HL-60 (cell line): ENCODE results near the gene USP32.
"Not testable (repeated sequence)": the region's sequence is repeated elsewhere in the genome, so short reads cannot be mapped to it uniquely, and the experiment has no call there.

Experiments
- DNase-seq, 2 experiments: peaks; one replicate each; pipeline ENCODE4 v3.0.0-alpha.2; 2010 to 2020; ENCODE audit warnings: low read depth in 1 of 2, low spot score in 1 of 2
- H3K27ac ChIP-seq: fragments of 250-450 bp; sonication (Bioruptor Pico); replicated peaks from 2 replicates; pipeline ENCODE4 v1.5.1; 2020; ENCODE audit warnings: mild to moderate bottlenecking, moderate library complexity
- H3K27me3 ChIP-seq: fragments of 250-450 bp; sonication (Bioruptor Pico); 2 replicates; pipeline ENCODE4 v1.5.1; 2021; ENCODE audit warnings: mild to moderate bottlenecking, moderate library complexity; ENCODE audit not compliant: insufficient read depth, poor library complexity, severe bottlenecking
- H3K4me3 ChIP-seq: replicated peaks from 2 replicates; pipeline ENCODE4 v1.5.1; 2011; ENCODE audit warnings: mild to moderate bottlenecking, control low read depth, low read length; ENCODE audit not compliant: insufficient read depth
- GABPA ChIP-seq: IDR thresholded peaks from 2 replicates; pipeline ENCODE4 v1.6.1; 2012; ENCODE audit warnings: low read depth
- POLR2AphosphoS5 ChIP-seq: IDR thresholded peaks from 2 replicates; pipeline ENCODE4 v1.6.1; 2012; ENCODE audit warnings: low read depth
- SPI1 ChIP-seq: IDR thresholded peaks from 2 replicates; pipeline ENCODE4 v1.6.1; 2012; ENCODE audit warnings: low read depth, mild to moderate bottlenecking, borderline replicate concordance
- TF ChIP-seq, protein P1 (sequence below): IDR thresholded peaks from one replicate; pipeline ENCODE4 v1.5.1; 2011; ENCODE audit warnings: low read length, control low read depth, inconsistent platforms; ENCODE audit not compliant: insufficient read depth
- TF ChIP-seq, protein P2 (sequence below): IDR thresholded peaks from 2 replicates; pipeline ENCODE4 v1.6.1; 2012; ENCODE audit warnings: low read depth; ENCODE audit not compliant: insufficient replicate concordance

Gene USP32

DNA sequence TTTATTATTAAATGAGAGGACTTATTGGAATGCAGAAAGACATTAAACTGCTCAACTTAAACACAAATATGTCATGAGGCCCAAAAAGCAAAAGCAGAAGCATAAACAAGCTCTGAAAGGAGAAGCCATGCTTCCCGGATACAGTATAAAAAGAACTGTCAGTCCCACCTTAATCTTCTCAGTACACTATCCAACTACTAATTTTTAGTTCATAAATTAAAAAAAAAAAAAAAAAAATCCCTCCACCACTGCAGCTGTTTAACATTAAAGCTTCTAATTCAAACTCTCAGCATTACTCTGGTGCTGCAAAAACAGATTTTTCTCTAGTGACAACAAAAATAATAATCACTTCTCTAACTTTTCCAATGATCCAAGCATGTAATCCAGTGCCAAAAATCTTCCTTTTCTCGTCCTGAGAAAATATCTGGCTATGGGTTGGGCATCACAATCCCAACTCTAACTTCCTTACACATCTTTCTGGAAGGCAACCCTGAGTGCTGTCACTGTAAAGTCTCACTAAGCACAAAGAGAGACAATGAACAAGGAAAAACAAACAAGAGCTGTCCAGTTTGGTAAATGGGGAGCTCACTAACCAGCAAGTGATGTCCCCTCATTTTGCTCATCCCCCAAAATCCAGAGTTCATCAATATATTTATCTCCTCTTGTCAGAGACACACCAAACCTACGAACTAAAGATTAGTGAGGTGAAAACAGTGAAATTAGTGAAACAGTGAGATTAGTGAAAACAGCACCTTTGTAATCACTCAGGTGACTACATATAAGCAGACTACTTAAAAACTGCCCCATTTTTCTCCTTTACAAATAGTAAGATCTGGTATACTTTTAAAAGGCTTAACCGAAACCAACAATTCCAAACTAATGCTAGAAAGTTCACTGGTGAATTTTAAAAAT is 5.5 kb downstream of the USP32 start:
- no peak for DNase-seq
- TF ChIP-seq, protein P1, sequence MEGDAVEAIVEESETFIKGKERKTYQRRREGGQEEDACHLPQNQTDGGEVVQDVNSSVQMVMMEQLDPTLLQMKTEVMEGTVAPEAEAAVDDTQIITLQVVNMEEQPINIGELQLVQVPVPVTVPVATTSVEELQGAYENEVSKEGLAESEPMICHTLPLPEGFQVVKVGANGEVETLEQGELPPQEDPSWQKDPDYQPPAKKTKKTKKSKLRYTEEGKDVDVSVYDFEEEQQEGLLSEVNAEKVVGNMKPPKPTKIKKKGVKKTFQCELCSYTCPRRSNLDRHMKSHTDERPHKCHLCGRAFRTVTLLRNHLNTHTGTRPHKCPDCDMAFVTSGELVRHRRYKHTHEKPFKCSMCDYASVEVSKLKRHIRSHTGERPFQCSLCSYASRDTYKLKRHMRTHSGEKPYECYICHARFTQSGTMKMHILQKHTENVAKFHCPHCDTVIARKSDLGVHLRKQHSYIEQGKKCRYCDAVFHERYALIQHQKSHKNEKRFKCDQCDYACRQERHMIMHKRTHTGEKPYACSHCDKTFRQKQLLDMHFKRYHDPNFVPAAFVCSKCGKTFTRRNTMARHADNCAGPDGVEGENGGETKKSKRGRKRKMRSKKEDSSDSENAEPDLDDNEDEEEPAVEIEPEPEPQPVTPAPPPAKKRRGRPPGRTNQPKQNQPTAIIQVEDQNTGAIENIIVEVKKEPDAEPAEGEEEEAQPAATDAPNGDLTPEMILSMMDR: no peak
- no peak for TF ChIP-seq POLR2AphosphoS5
- no peak for TF ChIP-seq SPI1
- no peak for TF ChIP-seq GABPA
- TF ChIP-seq, protein P2, sequence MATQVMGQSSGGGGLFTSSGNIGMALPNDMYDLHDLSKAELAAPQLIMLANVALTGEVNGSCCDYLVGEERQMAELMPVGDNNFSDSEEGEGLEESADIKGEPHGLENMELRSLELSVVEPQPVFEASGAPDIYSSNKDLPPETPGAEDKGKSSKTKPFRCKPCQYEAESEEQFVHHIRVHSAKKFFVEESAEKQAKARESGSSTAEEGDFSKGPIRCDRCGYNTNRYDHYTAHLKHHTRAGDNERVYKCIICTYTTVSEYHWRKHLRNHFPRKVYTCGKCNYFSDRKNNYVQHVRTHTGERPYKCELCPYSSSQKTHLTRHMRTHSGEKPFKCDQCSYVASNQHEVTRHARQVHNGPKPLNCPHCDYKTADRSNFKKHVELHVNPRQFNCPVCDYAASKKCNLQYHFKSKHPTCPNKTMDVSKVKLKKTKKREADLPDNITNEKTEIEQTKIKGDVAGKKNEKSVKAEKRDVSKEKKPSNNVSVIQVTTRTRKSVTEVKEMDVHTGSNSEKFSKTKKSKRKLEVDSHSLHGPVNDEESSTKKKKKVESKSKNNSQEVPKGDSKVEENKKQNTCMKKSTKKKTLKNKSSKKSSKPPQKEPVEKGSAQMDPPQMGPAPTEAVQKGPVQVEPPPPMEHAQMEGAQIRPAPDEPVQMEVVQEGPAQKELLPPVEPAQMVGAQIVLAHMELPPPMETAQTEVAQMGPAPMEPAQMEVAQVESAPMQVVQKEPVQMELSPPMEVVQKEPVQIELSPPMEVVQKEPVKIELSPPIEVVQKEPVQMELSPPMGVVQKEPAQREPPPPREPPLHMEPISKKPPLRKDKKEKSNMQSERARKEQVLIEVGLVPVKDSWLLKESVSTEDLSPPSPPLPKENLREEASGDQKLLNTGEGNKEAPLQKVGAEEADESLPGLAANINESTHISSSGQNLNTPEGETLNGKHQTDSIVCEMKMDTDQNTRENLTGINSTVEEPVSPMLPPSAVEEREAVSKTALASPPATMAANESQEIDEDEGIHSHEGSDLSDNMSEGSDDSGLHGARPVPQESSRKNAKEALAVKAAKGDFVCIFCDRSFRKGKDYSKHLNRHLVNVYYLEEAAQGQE: no peak
- Histone ChIP-seq H3K4me3 (no peak overlapping the region), H3K27me3 (no peaks in the 10 kb centered on the region), H3K27ac (peak overlapping the region; percentile 42)

DNA sequence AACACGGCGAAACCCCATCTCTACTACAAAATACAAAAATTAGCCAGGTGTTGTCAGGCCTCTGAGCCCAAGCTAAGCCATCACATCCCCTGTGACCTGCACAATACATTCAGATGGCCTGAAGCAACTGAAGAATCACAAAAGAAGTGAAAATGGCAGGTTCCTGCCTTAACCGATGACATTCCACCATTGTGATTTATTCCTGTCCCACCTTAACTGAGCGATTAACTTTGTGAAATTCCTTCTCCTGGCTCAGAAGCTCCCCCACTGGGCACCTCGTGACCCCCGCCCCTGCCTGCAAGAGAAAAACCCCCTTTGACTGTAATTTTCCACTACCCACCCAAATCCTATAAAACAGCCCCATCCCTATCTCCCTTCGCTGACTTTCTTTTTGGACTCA is 7.0 kb downstream of the USP32 start:
- H3K4me3 ChIP-seq, DNase-seq, H3K27me3 ChIP-seq: not testable (repeated sequence)
- H3K27ac ChIP-seq: peak overlapping the region; percentile 42; the same call in 1 of the 2 replicates

DNA sequence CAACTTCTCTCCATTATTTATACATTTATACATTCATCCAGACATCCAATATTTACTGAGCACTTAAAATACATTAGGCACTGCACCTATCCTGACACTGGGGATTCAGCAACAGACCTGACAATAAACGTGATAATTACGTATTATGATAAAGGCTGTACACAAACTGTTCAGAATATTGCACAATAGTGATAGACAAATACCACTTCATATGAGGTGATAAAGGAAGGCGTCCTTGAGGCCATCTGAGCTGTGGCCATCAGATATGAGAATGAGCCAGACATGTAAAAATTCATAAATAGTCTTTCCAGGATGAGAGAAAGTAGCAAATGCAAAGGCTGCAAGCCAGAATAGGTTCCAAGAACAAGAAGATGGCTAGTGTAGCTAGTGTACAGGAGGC is 8.6 kb downstream of the USP32 start:
- no peak for DNase-seq
- TF ChIP-seq, protein P1: no peak
- TF ChIP-seq GABPA (no peak), SPI1 (no peak)
- TF ChIP-seq, protein P2: no peak
- Histone ChIP-seq H3K27me3 (no peaks in the 10 kb centered on the region), H3K4me3 (no peak overlapping the region), H3K27ac (peak overlapping the region; percentile 32)

DNA sequence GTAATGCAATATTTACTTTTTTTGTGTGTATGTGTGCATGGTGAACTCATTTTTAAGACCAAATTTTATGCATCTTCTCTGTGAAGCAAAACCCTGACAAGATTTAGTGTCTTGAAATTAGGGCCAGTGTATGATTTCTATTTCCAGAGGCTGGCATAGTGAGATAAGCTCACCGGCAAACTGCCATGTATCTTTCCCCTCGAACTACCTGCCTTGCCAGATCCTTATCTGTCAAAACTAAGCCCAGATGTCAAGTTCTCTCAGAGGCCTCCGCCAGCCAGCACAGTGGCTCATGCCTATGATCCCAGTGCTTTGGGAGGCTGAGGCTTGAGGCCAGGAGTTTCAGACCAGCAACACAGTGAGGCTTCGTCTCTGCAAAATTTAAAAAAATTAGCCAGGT is 10.0 kb downstream of the USP32 start:
- Histone ChIP-seq H3K27me3 (no peaks in the 10 kb centered on the region), H3K27ac (no peak overlapping the region), H3K4me3 (no peak overlapping the region)
- no peak for DNase-seq
- no peak for TF ChIP-seq SPI1
- TF ChIP-seq, protein P1: no peak
- TF ChIP-seq, protein P2: no peak
- TF ChIP-seq POLR2AphosphoS5: no peak
- no peak for TF ChIP-seq GABPA

DNA sequence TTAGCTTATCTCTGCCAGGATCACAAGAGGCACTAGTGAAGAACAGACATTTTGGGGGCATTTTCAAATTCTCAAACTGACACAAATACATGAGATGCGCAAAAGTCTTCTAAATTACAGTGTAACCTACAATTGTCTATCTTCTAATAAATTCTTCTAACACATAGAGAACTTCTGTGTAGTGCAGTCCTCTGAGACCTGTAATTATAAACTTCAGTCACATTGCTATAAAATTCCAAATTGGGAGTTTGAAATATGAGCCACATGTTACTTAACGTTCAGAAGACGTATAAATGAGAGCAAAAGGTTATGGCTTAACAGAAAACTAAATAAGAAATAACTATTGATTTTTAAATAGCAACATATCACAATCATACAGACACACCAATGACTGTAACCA is 12.5 kb downstream of the USP32 start:
- not testable (repeated sequence) for H3K4me3 ChIP-seq, DNase-seq, H3K27ac ChIP-seq, H3K27me3 ChIP-seq

DNA sequence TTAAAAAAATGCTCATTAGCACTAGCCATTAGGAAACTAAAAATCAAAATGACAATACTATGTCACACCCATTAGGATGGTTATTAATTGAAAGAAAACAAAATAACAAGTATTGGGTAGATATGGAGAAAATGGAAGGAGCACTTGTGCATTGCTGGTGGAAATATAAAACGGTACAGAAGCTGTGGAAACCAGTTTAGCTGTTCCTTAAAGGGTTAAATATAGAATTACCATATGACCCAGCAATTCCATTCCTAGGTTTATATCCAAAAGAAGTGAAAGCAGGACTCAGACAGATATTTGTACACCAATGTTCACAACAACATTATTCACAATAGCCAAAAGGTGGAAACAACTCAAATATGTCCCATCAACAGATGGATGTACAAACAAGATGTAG is 13.7 kb downstream of the USP32 start:
- not testable (repeated sequence) for H3K27me3 ChIP-seq, H3K4me3 ChIP-seq, H3K27ac ChIP-seq, DNase-seq
